ENCODE data around the gene RUFY4.
"Not testable (repeated sequence)": the region's sequence is repeated elsewhere in the genome, so short reads cannot be mapped to it uniquely, and the experiment has no call there.

Gene RUFY4

DNA sequence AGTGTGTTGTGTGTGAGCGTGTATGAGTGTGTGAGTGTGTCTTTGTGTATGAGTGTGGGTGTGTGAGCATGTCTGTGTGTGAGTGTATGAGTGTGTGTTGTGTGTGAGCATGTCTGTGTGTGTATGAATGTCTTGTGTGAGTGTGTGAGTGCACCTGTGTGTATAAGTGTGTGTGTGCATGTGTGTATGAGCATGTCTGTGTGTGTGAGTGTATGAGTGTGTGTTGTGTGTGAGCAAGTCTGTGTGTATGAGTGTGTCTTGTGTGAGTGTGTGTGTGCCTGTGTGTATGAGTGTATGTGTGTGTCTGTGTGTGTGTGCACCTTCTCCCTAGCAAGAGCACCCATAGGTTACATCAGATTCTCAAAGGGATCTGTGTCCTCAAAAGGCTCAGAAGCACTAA is 37.8 kb upstream of the RUFY4 start:
- in situ Hi-C loops (cut with MboI; ENCODE audit: low sequenced_read_pairs) = no loop called here

DNA sequence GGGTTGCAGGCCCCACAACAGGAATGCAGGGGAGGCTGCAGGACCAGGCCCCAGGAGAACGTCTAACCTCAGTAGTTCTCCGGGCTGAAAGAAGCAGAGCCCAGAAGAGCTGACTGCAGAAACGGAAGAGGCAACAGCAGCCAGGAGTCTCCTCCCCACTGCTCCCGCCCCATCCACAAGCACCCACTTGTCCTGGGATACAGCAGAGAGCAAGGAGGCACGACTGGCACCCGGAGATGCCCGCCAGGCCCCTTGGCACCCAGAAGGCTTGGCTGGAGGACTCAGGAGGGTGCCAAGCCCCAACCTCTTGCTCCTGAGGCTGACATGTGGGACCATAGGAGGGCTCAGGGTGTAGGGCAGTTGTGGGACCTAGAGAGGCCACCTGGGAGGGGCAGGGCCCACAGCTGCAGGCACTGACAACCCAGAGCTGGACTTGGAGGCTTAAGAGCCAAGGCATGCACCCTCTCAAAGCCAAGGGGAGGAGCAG is 37.2 kb upstream of the RUFY4 start:
- in situ Hi-C loops (cut with MboI; ENCODE audit: low sequenced_read_pairs) = no loop called here

DNA sequence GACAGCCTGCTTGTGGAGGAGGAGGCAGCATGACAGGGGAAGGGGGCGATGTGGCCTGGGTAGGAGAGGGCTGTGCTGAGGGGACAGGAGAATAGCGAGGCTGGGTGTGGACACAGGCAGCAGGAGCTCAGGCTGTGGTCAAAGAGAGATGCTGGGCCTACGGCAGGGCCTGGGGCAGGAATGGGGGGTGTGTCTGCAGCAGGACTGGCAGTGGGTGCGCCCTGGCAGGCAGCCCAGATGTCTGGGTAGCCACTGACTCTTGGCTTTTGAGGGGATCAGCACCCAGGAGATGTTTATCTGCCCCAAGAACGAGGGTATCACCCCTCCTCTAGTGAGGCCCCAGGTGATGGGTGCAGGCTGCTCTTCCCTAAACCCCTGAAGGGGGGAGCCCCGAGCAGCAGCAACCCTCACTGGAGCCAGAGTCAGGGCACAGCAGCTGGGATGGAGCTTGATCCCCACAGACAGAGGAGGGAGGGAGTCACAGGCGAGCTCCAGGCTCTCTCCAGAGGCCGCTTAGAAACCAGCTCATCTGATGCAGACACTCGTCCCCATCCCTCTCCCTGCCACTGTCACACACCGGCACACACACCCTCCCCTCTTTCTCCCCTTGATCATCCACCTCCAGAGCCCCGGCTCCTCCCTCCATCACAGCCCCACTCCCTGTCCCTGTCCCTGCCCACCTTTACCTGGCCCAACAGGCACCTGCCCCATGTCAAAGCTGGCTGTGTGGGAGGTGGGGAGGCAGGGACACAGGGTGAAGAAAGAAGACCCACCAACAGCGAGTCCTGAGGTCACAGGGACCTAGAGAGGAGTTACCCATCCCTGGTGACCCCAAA is 36.5 kb upstream of the RUFY4 start:
- in situ Hi-C loops (cut with MboI; ENCODE audit: low sequenced_read_pairs) = no loop called here

DNA sequence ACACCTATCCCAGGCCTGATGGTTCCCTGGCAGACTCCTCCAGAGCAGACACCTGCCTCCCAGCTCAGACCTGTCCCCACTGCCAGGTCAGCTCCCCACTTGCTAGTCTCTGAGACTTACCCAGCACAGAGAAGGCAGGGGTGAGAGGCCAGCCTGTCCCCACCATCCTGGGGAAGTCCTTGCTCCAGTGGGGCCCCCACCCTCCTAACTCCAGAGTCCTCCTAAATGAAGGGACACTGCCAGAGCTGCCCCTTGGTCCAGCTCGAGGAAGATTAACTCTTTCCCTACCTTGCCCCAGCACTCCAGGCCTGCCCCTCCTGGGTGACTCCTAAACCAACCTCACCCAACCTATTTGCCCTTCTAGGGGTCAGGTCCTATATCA is 35.9 kb upstream of the RUFY4 start:
- in situ Hi-C loops (cut with MboI; ENCODE audit: low sequenced_read_pairs) = no loop called here

DNA sequence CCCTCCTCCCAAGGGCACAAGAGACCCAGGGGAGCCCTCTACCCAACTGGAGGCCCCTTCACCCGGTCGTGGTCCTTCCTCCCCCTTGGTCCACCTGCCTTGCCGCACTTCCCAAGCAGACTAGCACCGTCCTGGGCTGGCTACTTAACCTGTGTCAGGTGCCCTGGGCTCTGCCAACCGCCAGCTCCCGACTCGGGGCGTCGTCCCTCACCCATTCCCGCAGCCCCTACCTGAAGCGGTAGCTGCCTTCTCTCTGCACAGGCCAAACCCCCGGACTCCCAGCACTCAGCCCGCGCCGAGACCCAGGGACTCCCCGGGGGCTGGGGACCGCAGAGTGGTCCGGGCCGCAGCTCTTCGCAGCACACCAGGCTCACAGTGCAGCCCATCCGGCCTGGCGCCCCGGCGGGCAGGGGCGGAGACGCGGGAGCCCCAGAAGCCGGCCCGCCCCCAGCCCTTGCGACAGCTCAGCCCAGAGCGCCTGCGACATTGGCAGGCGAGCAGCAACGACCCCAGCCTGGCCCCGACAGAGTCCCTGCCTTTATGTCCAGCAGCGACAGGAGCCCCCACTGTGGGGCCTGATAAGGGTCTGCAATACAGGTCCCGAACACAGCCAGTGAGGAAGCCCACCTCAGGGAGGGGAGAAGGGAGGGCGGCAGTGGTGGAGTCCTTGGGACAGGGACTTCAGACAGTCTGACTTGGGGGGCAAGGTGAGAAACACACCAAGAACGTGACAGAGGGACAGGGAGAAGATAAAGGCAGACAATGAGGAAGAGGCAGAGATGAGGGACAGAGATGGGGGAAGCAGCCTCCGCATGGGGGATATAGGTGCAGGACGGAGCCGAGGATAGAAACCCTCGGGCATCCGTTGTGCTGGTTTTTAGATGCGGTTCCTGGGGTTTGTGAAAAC is 35.2 kb upstream of the RUFY4 start:
- in situ Hi-C loops (cut with MboI; ENCODE audit: low sequenced_read_pairs) = no loop called here

DNA sequence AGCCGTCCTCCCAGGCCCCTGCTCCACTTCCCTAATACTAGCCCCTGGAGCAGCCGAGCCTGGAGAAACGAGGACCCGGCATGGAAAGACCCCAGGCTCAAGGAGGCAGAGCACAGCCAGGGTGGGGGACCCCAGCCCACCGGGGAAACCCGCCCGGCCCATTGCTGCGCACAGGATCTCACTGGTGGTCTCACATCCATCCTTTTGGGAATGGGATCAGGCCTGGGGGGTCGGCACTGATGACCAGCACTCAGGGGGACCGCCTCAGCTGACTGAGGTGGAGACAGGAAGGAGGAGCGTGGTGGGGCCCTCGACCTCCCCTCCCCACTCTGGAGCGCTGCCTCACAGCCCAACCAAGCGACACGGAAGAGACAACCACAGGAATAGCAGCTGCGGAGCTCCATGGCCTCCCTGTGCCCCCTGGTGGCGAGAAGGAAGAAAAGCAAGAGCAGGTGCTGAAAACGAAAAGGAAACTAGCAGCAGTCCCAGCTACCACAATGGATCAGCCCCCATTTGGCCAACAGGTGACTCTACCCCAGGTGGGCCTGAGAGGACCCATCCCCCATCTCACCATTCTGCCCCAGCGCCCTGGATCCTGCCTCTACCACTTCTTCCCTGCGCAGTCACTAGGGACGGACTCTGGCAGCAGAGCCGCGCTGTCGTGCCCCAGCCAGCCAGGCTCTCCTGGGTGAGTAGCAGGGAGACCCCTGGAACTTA is 34.4 kb upstream of the RUFY4 start:
- in situ Hi-C loops (cut with MboI; ENCODE audit: low sequenced_read_pairs) = not testable (repeated sequence)

DNA sequence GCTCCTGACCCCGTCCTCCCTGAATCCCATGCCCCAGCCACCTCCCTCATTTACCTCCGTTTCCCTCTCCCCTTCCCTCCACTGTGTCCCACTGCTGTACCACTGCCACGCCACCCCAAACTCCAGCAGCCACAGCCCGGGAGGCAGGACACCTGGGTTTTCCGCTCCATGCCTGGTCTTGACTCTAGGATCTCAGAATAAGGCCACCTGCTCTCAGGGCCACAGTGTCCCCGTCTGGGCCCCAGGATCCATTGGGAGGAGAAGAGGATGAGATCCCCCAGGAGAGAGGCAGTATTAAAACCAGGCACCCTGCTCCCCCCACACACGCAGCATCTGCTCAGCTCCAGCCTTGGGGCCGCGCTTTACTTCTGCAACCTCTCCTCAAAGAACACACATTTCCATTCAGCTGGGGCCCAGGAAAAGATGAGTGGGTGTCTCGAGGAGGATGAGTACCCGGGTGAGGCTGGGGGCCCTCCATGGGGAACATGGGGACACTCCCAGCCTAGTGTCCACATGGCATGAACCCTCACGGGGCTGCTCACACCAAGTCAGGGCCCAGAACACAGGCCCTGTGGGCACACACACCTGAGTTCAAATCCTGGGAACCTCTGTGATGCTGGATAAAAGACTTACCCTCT is 33.5 kb upstream of the RUFY4 start:
- in situ Hi-C loops (cut with MboI; ENCODE audit: low sequenced_read_pairs) = no loop called here

DNA sequence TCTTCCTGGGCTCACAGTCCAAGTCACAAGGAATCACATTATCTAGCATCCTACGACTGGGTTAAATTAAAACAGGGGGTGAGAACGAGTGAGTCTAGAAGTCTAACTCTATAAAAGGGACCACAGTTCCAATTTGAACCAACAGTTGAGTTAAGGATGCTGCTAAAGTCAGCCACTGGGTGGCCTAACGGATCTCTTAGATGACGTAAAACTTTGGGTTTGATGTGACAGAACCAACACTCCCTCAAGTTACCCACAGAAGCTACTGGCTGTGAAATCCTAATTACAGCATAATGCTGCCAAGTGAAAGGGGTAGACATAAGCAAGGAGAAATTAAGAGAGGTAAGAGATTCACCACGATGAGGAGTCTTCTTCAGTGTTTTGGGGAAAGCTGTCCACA is 32.7 kb upstream of the RUFY4 start:
- in situ Hi-C loops (cut with MboI; ENCODE audit: low sequenced_read_pairs) = no loop called here

DNA sequence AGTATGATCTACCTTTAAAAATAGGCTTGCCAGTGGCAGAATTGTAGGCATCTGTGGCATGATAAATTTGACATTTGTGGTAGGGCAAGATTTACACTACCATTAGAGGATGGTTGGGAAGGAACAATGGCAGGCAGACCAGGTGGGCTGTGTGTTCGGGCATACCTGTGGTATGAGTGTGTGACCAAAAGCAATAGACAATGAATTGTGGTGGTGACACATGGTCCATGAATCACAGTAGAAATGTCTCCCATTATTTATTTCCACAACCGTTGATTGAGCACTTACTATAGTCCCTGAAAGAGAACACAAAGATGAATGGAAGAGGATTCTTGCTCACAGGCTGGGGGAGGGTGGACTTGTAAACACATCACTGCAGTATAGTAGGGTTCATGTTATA is 29.9 kb upstream of the RUFY4 start:
- in situ Hi-C loops (cut with MboI; ENCODE audit: low sequenced_read_pairs) = no loop called here

DNA sequence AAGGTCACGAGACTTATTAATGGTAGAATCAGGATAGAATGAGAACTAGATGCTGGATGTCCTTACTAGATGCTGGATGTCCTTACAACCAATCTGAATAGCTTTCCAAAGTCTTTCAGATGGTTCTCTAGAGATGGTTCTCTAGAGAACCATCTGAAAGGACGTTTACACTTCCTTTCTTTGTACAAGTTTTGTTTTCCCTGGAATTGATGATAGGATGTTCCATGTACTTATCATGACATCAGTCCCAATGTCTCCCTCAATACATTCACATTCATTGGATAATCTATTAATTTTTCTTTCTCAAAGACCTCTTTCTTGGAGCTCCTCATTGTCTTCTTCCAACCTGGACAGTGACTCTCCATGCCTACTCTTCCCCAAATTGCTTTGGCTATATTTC is 28.2 kb upstream of the RUFY4 start:
- in situ Hi-C loops (cut with MboI; ENCODE audit: low sequenced_read_pairs) = no loop called here

DNA sequence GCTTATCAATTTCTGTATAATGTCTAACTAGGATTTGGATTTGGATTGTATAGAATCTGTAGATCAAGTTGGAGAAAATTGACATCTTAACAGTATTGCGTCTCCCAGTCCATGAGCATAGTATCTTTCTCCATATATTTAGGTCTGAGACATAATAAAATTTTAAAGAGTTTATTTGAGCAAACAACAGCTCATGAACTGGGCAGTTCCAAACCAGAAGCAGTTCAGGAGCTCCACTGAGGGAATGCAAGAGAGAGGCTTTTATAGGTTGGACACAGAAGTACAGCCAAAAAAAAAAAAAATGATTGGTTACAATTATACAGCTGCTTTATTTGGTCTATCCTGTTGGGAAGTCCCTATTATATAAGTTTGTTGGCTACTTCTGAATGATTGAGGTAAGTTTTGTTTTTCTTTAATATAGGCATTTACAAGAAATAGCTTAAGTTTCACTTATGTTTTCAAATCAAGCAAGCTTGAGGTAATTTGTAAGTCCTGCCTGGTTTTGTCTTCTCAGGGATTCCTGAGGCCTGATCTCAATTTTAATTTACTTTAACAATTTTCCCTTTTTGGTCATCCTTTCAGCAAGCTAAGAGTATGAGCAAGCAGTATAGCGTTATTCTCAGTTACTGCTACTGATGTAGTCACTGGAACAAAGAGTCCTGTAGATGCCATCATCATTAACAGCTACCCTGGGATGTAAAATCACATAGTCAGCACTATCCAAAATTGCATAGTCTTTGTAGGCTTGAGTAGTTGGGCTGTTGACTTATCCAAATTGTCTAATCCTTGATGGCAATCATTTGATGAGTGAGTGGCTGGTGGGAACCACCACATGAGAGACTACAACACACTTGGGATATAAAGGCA is 27.5 kb upstream of the RUFY4 start:
- in situ Hi-C loops (cut with MboI; ENCODE audit: low sequenced_read_pairs) = no loop called here

DNA sequence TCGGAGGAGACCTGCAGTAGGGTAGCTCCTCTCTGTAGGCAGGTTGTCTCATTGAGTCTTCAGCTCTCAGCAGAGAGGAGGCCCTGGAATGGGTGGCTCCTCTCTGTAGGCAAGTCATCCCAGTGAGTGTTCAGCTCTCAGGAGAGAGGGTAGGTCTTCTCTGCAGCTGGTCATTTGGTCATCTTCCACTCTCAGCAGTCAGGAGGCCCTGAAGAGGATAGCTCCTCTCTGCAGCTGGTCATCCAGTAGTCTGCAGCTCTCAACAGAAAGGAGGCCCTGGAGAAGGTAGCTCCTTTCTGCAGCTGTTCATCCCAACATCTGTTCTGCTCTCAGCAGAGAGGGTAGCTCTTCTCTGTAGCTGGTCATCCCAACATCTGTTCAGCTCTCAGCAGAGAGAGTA is 26.0 kb upstream of the RUFY4 start:
- in situ Hi-C loops (cut with MboI; ENCODE audit: low sequenced_read_pairs) = no loop called here

DNA sequence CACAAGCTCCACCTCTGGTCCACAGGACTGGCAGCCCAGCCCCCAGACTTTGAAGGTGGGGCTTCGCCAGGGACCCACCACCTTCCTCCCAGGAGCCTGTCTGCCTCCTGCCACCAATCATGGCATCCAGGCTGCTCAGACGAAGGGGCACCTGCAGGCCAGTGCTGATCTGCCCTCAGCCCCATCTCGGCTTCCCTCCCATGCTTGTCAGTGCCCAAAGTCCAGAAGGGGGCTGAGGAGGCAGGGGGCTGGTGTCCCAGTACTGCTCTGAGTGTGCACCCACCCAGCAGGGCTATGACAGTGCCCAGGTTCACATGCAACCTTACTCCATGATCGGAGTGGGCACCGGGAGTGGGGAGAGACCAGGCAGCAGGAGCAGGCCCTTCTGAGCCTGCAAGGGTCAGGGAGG is 25.3 kb upstream of the RUFY4 start:
- in situ Hi-C loops (cut with MboI; ENCODE audit: low sequenced_read_pairs) = no loop called here

DNA sequence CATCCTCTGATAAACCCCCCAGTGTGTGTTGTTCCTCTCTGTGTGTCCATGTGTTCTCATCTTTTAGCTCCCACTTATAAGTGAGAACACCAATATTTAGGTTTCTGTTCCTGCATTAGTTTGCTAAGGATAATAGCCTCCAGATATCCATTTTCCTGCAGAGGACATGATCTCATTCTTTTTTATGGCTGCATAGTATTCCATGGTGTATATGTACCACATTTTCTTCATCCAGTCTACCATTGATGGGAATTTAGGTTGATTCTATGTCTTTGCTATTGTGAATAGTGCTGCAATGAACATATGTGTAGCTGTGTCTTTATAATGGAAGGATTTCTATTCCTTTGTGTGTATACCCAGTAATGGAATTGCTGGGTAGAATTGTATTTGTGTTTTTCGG is 24.5 kb upstream of the RUFY4 start:
- in situ Hi-C loops (cut with MboI; ENCODE audit: low sequenced_read_pairs) = not testable (repeated sequence)

DNA sequence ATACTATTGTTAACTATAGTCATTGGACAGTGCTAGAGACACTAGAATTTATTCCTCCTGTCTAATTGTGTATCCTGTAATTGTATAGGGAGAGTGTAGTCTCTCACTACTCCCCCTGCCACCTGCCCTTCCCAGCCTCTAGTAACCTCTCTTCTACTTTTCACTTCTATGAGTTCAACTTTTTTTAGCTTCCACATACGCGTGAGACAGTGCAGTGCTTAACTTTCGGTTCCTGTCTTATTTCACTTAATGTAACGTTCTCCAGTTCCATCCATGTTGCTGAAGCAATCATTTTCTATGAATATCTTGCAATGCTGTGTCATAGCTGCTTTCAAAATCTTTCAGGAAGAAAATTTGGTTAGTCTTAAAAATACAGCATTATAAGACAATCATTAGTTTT is 22.8 kb upstream of the RUFY4 start:
- in situ Hi-C loops (cut with MboI; ENCODE audit: low sequenced_read_pairs) = no loop called here

DNA sequence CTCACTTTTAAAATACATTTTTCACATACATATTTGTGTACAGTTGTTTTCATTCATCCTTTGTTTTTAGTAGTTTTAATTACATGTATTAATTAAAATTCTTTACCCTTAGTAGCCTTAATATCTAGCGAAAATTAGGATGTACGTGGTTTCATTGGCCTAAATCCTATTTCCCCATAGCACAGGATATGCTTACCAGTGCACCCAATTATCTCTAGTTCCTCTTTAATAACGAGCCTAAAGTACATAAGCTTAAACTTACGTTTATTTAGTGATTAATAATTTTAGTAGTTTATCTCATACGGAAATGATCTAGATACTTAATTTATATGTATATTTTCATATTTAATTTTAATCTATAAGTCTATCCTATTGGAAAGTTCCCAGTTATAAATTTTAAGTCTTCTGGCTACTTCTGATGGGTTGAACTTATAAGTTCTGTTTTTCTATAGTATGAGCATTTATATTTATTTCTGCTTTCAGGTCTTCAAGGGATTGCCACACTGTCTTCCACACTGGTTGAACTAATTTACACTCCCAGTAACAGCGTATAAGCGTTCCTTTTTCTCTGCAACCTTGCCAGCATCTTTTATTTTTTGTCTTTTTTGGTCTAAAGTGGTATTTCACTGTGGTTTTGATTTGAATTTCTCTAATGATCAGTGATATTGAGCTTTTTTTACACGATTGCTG is 21.4 kb upstream of the RUFY4 start:
- in situ Hi-C loops (cut with MboI; ENCODE audit: low sequenced_read_pairs) = no loop called here

DNA sequence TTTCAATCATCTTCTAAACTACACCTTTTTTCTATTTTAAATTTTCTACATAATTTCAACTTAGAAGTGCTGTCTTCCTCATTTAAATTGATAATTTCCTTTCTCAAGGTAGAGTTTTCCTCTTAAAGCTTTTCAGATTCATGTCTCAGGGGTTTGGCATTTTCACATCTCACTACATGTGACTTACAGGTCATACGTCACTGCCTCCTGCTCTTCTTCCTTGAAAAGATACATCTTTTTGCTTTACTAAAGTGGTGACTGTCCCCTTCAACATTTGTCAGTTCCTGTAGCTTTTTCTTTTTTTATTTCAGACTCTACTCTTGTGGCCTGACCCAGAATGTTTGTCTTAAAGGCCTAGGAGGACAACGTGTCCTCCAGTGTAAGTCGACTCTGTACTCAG is 17.1 kb upstream of the RUFY4 start:
- in situ Hi-C loops (cut with MboI; ENCODE audit: low sequenced_read_pairs) = no loop called here

DNA sequence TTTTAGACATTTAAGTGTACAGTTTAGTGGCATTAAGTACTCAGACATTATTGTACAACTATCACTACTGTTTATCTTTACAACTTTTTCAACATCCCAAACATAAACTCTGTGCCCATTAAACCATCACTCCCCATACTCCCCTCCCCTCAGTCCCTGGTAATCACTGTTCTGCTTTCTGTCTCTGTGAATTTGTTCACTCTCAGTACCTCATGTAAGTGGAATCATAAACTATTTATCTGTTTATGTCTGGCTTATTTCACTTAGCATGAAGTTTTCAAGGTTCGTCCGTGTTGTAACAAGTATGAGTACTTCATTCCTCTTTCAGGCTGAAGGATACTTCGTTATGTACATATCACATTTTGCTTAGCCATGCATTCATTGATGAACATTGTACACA is 9.8 kb upstream of the RUFY4 start:
- in situ Hi-C loops (cut with MboI; ENCODE audit: low sequenced_read_pairs) = no loop called here

DNA sequence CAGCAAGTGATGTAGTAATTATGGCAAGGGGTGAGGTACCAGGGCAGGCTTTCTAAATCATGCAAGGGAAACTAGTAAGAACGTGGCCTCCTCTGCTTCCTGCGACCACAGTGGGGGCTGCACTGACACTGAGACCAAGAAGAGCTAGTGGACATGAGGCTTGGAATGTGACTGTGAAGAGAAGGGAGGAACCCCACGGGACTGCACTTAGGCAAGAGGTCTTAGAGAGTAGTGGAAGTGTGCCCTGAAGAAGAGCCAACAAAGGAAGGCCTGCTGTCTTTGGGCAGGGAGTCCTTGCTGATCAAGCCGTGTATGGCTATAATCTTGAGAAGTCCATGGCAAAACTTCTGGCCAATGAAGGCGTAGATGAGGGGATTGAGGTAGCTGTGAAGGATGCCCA is 8.9 kb upstream of the RUFY4 start:
- in situ Hi-C loops (cut with MboI; ENCODE audit: low sequenced_read_pairs) = no loop called here
